Activated T-cell treated with anti-CD3 and anti-CD28 coated beads, Interleukin-2, amount 50 U/mL, for 4 hours (primary cell): ENCODE data around the gene DEGS2. TPM values are rescaled to one million over a fixed set of nuclear protein-coding genes. Genes with fewer than 3 reads are reported as not detected.
"Not testable (repeated sequence)": the region's sequence is repeated elsewhere in the genome, so short reads cannot be mapped to it uniquely, and the experiment has no call there.

Experiments
- ATAC-seq, 2 donors: fragments of 200-7000 bp; cut with Tn5 transposase; one replicate each; pipeline ENCODE4 v1.10.0; 2021
- DNase-seq: peaks from one replicate; pipeline ENCODE4 v3.0.0-alpha.2; 2020
- H3K27me3 Mint-ChIP-seq: one replicate; pipeline ENCODE4 v1.8.0; 2021; ENCODE audit warnings: low read depth, mixed read lengths
- H3K36me3 Mint-ChIP-seq: one replicate; pipeline ENCODE4 v1.8.0; 2022; ENCODE audit warnings: mixed read lengths; ENCODE audit not compliant: insufficient read depth
- H3K4me1 Mint-ChIP-seq: one replicate; pipeline ENCODE4 v1.8.0; 2021; ENCODE audit warnings: low read depth, mixed read lengths
- H3K4me3 Mint-ChIP-seq: one replicate; pipeline ENCODE4 v1.8.0; 2021; ENCODE audit warnings: mild to moderate bottlenecking, moderate library complexity, mixed read lengths
- H3K9me3 Mint-ChIP-seq: one replicate; pipeline ENCODE4 v1.8.0; 2021; ENCODE audit warnings: mixed read lengths
- total RNA-seq, 3 donors: library from RNA; stranded (reverse); gene quantifications; one replicate each; pipeline ENCODE4 v1.2.1, GENCODE V29; 2021

Gene DEGS2
- total RNA-seq, 3 donors from 2014 or later = 0.19 to 0.40 (median 0.40) TPM

GRCh38 chr14:100191584-100192249, 32.3 kb upstream of the DEGS2 start:
- H3K4me3 Mint-ChIP-seq = no peak overlapping the region
- H3K27me3 Mint-ChIP-seq = no peaks in the 10 kb centered on the region
- no peaks in the 10 kb centered on the region for H3K36me3 Mint-ChIP-seq
- ATAC-seq (no peak), DNase-seq (no peak)
- peaks cover 10% of the 10 kb centered on the region for H3K4me1 Mint-ChIP-seq
- H3K9me3 Mint-ChIP-seq = no peaks in the 10 kb centered on the region

GRCh38 chr14:100190126-100190525, 30.7 kb upstream of the DEGS2 start:
- H3K4me1 Mint-ChIP-seq = peaks cover 10% of the 10 kb centered on the region
- DNase-seq (no peak), ATAC-seq (no peak)
- no peak overlapping the region for H3K4me3 Mint-ChIP-seq
- no peaks in the 10 kb centered on the region for H3K27me3 Mint-ChIP-seq
- H3K36me3 Mint-ChIP-seq = no peaks in the 10 kb centered on the region
- no peaks in the 10 kb centered on the region for H3K9me3 Mint-ChIP-seq

DNA sequence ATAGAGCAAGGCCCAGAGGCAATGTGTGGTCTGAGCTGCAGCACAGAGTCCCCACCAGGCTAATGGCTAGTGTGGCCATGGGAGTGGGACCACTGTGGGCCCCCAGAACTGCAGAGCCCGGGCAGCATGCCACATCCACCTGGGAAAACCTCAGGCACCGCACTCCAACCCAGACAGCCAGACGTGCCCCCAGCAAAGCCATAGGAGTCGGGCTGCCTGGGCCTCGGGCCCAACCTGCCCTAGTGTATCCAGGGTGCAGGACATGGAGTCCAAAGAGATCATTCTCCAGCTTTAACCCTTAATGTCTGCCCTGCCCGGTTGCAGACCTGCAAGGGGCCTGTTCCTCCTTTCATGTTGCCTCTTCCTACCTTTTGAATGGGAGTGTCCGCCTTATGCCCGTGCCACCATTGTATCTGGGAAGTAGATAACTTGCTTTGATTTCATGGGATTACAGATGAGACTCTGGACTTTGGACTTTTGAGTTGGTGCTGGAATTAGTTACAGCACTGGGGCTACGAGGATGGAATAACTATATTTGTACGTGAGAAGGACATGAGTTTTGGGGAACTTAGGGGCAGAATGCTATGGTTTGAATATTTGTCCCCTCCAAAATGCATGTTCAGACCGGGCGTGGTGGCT, 29.1 kb upstream of the DEGS2 start:
- H3K9me3 Mint-ChIP-seq = no peaks in the 10 kb centered on the region
- peaks cover 5% of the 10 kb centered on the region for H3K4me1 Mint-ChIP-seq
- no peaks in the 10 kb centered on the region for H3K27me3 Mint-ChIP-seq
- ATAC-seq (no peak), DNase-seq (no peak)
- H3K4me3 Mint-ChIP-seq = no peak overlapping the region
- no peaks in the 10 kb centered on the region for H3K36me3 Mint-ChIP-seq

GRCh38 chr14:100187247-100187833, 27.9 kb upstream of the DEGS2 start:
- no peaks in the 10 kb centered on the region for H3K9me3 Mint-ChIP-seq
- no peaks in the 10 kb centered on the region for H3K27me3 Mint-ChIP-seq
- H3K4me3 Mint-ChIP-seq = no peak overlapping the region
- H3K36me3 Mint-ChIP-seq = no peaks in the 10 kb centered on the region
- no peaks in the 10 kb centered on the region for H3K4me1 Mint-ChIP-seq
- DNase-seq = no peak
- no peak for ATAC-seq

- not testable (repeated sequence) for H3K4me1 Mint-ChIP-seq, H3K9me3 Mint-ChIP-seq, DNase-seq, H3K36me3 Mint-ChIP-seq, ATAC-seq, H3K27me3 Mint-ChIP-seq, H3K4me3 Mint-ChIP-seq
Measured at GRCh38 chr14:100181876-100182551, 22.6 kb upstream of the DEGS2 start.

- H3K9me3 Mint-ChIP-seq, H3K36me3 Mint-ChIP-seq, H3K4me3 Mint-ChIP-seq, DNase-seq, H3K27me3 Mint-ChIP-seq, ATAC-seq, H3K4me1 Mint-ChIP-seq: not testable (repeated sequence)
Measured at GRCh38 chr14:100180671-100181070, 21.2 kb upstream of the DEGS2 start.

DNA sequence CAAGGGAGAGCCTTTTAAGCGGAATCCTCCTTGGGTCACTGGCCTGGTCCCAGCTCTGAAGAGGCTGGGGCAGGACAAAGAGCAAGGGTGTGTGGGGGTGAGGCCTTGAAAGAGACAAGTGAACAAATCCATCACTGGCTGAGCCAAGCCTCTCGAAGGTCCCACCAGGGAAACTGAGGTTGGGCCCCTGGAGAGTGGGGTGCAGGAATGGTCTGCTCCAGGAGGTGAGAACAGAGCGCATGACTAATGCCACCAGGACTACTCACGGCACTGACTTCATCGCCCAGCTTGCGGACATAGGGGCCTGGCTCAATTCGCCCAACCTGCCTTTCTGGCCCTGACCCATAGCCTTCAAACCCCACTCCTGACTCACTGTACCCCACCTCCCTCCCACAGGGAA, 19.2 kb upstream of the DEGS2 start:
- no peaks in the 10 kb centered on the region for H3K4me1 Mint-ChIP-seq
- H3K27me3 Mint-ChIP-seq = peaks cover 9% of the 10 kb centered on the region
- H3K9me3 Mint-ChIP-seq = no peaks in the 10 kb centered on the region
- H3K4me3 Mint-ChIP-seq = no peak overlapping the region
- DNase-seq (no peak), ATAC-seq (no peak)
- no peaks in the 10 kb centered on the region for H3K36me3 Mint-ChIP-seq

DNA sequence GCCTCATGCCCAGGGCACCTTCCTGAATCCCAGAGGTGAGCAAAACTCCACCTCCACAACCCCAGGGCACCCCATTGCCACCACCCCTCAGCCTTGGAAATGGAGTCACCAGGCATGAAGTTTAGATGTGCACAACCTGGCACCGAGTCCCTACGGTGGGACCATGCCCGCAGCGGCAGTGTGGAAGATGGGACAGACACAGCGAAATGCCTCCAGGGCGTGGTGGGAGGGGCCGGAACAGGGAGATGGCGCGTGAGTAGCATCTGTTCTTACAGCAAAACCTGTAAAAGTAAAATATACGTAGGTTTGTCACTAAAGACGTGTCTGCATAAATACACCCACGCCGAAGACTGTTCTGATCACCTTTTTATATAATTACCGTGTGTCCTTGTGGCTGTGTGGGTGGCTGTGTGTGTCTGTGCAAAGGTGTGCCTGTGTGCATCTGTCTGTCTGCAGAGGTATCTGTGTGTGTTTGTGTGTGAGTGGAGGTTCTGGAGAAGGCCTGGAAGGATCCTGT, 17.4 kb upstream of the DEGS2 start:
- Mint-ChIP-seq H3K9me3 (no peaks in the 10 kb centered on the region), H3K27me3 (peaks cover 9% of the 10 kb centered on the region), H3K4me3 (no peak overlapping the region), H3K4me1 (no peaks in the 10 kb centered on the region), H3K36me3 (no peaks in the 10 kb centered on the region)
- ATAC-seq (no peak), DNase-seq (no peak)

GRCh38 chr14:100173353-100173752, 13.9 kb upstream of the DEGS2 start:
- H3K4me1 Mint-ChIP-seq = no peaks in the 10 kb centered on the region
- no peaks in the 10 kb centered on the region for H3K36me3 Mint-ChIP-seq
- H3K27me3 Mint-ChIP-seq = peaks cover 9% of the 10 kb centered on the region
- DNase-seq (no peak), ATAC-seq (no peak)
- H3K9me3 Mint-ChIP-seq = no peaks in the 10 kb centered on the region
- H3K4me3 Mint-ChIP-seq = no peak overlapping the region

DNA sequence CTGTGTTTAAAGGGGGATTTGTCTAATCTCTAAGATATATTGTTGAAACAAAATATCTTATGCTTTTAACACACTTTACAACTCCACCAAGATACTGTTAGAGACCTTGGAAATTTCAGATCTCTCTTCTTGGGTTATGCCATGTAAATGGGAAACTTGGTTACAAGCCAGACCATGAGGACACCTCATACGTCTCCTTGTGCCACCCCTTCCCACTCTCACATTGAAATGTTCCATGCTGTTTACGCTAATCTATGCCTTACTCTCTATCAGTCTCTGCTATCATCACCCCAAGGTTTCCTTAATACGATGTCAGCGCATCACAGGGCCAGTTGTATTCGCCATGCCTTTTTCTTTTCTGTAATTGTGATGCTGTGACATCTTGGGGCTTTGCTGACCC, 13.4 kb upstream of the DEGS2 start:
- no peaks in the 10 kb centered on the region for H3K4me1 Mint-ChIP-seq
- H3K36me3 Mint-ChIP-seq = no peaks in the 10 kb centered on the region
- no peaks in the 10 kb centered on the region for H3K9me3 Mint-ChIP-seq
- peaks cover 9% of the 10 kb centered on the region for H3K27me3 Mint-ChIP-seq
- H3K4me3 Mint-ChIP-seq = no peak overlapping the region
- ATAC-seq (no peak), DNase-seq (no peak)

DNA sequence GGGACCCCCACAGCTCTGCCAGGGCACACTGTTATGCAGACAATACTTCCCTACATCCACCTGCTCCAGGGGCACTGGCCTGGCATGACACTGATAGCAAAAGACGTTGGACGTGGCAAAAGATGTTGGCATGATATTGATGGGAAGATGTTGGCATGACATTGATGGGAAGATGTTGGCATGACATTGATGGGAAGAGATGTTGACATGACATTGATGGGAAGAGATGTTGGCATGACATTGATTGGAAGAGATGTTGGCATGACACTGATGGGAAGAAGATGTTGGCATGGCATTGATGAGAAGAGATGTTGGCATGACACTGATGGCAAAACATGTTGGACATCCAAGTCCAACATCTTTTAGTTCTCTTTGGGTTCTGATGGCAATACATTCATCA, 11.4 kb upstream of the DEGS2 start:
- DNase-seq = no peak
- Mint-ChIP-seq H3K4me1 (peaks cover 7% of the 10 kb centered on the region), H3K9me3 (no peaks in the 10 kb centered on the region), H3K36me3 (no peaks in the 10 kb centered on the region), H3K4me3 (no peak overlapping the region), H3K27me3 (peaks cover 8% of the 10 kb centered on the region)
- no peak for ATAC-seq

- DNase-seq = no peak
- H3K4me1 Mint-ChIP-seq = peaks cover 7% of the 10 kb centered on the region
- peaks cover 3% of the 10 kb centered on the region for H3K27me3 Mint-ChIP-seq
- no peak for ATAC-seq
- no peaks in the 10 kb centered on the region for H3K36me3 Mint-ChIP-seq
- no peaks in the 10 kb centered on the region for H3K9me3 Mint-ChIP-seq
- H3K4me3 Mint-ChIP-seq = no peak overlapping the region
Measured at GRCh38 chr14:100168506-100168905, 9.1 kb upstream of the DEGS2 start.

DNA sequence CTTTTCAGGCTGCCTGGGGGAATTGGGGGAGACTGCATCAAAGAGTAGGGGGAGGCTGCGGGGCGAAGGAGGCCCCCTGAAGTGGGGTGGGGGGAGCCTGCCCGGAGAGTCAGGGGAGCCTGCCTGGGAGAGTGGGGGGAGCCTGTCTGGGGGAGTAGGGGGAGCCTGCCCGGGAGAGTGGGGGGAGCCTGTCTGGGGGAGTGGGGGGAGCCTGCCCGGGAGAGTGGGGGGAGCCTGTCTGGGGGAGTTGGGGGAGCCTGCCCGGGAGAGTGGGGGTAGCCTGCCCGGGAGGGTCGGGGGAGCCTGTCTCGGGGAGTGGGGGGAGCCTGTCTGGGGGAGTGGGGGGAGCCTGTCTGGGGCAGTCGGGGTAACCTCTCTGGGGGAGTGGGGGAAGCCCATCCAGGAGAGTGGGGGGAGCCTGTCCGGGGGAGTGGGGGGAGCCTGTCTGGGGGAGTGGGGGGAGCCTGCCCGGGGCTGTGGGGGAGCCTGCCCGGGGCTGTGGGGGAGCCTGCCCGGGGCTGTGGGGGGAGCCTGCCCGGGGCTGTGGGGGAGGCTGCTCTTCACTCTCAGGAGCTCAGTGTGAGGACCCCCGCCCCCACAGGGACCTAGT, 6.5 kb upstream of the DEGS2 start:
- H3K4me1 Mint-ChIP-seq = peaks cover 7% of the 10 kb centered on the region

GRCh38 chr14:100165376-100165775, 5.9 kb upstream of the DEGS2 start:
- Mint-ChIP-seq H3K4me1 (peaks cover 7% of the 10 kb centered on the region), H3K36me3 (no peaks in the 10 kb centered on the region), H3K9me3 (no peaks in the 10 kb centered on the region), H3K27me3 (peaks cover 3% of the 10 kb centered on the region), H3K4me3 (peak overlapping the region; percentile 26)
- ATAC-seq = no peak
- no peak for DNase-seq

More for the DNA sequence above, 6.5 kb upstream of the DEGS2 start:
- ATAC-seq = peak; percentile 38 to 44
- Mint-ChIP-seq H3K36me3 (no peaks in the 10 kb centered on the region), H3K4me3 (peak overlapping the region; percentile 78), H3K27me3 (peaks cover 3% of the 10 kb centered on the region), H3K9me3 (no peaks in the 10 kb centered on the region)
- DNase-seq = no peak
